HG03135 (cell line): ENCODE data around the gene TNNT1.
"Not testable (repeated sequence)": the region's sequence is repeated elsewhere in the genome, so short reads cannot be mapped to it uniquely, and the experiment has no call there.

ENCODE experiments used
- ATAC-seq: cut with Tn5 transposase; IDR thresholded peaks from one replicate; pipeline ENCODE4 v1.9.1; 2021; ENCODE audit warnings: mild to moderate bottlenecking, moderate library complexity; ENCODE audit not compliant: unreplicated experiment

Gene TNNT1

GRCh38 chr19:55112777-55113569 is 36.0 kb downstream of the TNNT1 start:
- no peak for ATAC-seq

- no peak for ATAC-seq
These were observed 36.7 kb downstream of the TNNT1 start for GRCh38 chr19:55112246-55112776.

GRCh38 chr19:55111238-55111831 is 37.7 kb downstream of the TNNT1 start:
- no peak for ATAC-seq

GRCh38 chr19:55109527-55110291 is 39.3 kb downstream of the TNNT1 start:
- ATAC-seq: no peak

- not testable (repeated sequence) for ATAC-seq
These were observed 41.8 kb downstream of the TNNT1 start for GRCh38 chr19:55107252-55107651.

- no peak for ATAC-seq
These were observed 42.4 kb downstream of the TNNT1 start for GRCh38 chr19:55106591-55106990.

- ATAC-seq: no peak
These were observed 43.8 kb downstream of the TNNT1 start for GRCh38 chr19:55105237-55105636.

- no peak for ATAC-seq
These were observed 45.8 kb downstream of the TNNT1 start for GRCh38 chr19:55103190-55103589.

GRCh38 chr19:55101261-55101660 is 47.7 kb downstream of the TNNT1 start:
- no peak for ATAC-seq

GRCh38 chr19:55099557-55100506 is 49.2 kb downstream of the TNNT1 start:
- no peak for ATAC-seq

GRCh38 chr19:55098716-55099556 is 50.1 kb downstream of the TNNT1 start:
- no peak for ATAC-seq

- ATAC-seq: no peak
These were observed 50.9 kb downstream of the TNNT1 start for GRCh38 chr19:55097864-55098715.

- ATAC-seq: no peak
These were observed 52.8 kb downstream of the TNNT1 start for GRCh38 chr19:55096061-55096701.

- no peak for ATAC-seq
These were observed 53.5 kb downstream of the TNNT1 start for GRCh38 chr19:55095260-55096060.

- ATAC-seq: no peak
These were observed 54.3 kb downstream of the TNNT1 start for GRCh38 chr19:55094456-55095259.
